ENCODE data around the gene DRC7.
A peak's percentile ranks its signal among the peaks of the same experiment; 100 is the strongest.
"Not testable (repeated sequence)": the region's sequence is repeated elsewhere in the genome, so short reads cannot be mapped to it uniquely, and the experiment has no call there.

The DRC7 gene

DNA sequence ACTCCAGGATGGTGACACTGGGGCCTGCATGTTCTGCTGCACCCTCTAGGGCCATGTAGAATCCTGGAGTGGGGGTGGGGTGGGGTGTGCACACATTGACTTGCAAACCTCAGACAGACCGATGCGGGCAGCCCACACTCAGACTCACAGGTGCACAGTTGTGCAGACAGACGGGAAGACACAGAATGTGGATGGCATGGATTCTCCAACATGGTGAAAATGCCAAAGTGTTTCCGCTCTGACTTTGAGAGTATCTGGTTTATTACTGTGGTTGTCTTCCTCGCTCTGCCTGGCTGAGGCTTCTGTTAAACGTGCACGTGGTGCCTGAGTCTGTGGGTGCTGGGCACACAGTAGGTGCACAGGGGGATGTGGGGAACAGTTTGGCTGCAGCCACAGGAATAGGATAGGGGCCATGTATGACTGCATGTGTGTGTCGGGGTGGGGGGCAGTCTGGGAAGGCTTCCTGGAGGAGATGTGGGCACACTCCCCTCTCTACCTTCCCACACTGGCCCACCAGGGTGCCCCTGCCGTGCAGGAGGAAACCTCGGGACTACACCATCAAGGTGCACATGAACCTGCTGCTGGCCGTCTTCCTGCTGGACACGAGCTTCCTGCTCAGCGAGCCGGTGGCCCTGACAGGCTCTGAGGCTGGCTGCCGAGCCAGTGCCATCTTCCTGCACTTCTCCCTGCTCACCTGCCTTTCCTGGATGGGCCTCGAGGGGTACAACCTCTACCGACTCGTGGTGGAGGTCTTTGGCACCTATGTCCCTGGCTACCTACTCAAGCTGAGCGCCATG, 35.5 kb upstream of the DRC7 start:
- no peak for DNase-seq

DNA sequence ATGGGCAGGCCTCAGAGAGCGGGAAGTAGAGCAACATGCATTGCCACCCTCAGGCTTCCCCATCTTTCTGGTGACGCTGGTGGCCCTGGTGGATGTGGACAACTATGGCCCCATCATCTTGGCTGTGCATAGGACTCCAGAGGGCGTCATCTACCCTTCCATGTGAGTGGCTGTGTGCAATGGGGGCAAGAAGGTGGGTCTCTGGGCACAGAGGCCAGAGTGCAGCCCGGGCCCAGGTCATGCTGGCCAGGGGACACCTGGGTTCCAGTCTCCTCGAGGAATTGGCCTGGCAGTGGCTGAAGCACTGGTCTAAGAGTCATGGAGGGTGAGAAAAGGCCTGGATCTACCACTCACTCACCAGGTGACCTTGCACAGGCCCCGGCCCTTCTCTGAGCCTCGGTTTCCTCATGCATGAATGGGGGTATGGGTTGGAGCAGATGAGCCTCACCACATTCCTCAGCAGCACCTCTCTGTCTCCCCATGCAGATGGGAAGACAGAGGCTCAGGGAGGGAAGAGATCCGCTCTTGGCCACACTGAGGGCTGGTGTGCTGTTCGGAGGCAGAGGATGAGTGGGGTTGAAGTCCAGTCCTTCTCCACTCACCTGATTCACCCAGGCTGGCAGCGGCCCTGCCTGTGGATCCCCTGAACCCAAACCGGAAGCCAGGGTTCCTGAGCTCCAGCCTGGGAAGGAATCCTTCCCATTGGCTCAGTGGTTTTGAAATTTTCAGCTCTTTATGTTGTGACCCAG, 33.7 kb upstream of the DRC7 start:
- no peak for DNase-seq

DNA sequence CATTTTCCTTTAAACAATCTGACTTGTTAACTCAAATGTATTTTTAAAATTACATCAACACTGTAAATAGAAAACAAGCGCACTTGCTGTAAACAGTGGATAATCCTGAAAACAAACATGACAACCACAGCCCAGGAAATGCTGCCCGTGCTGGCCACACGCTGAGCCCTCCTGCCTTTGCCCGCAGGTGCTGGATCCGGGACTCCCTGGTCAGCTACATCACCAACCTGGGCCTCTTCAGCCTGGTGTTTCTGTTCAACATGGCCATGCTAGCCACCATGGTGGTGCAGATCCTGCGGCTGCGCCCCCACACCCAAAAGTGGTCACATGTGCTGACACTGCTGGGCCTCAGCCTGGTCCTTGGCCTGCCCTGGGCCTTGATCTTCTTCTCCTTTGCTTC, 33.1 kb upstream of the DRC7 start:
- no peak for DNase-seq

DNA sequence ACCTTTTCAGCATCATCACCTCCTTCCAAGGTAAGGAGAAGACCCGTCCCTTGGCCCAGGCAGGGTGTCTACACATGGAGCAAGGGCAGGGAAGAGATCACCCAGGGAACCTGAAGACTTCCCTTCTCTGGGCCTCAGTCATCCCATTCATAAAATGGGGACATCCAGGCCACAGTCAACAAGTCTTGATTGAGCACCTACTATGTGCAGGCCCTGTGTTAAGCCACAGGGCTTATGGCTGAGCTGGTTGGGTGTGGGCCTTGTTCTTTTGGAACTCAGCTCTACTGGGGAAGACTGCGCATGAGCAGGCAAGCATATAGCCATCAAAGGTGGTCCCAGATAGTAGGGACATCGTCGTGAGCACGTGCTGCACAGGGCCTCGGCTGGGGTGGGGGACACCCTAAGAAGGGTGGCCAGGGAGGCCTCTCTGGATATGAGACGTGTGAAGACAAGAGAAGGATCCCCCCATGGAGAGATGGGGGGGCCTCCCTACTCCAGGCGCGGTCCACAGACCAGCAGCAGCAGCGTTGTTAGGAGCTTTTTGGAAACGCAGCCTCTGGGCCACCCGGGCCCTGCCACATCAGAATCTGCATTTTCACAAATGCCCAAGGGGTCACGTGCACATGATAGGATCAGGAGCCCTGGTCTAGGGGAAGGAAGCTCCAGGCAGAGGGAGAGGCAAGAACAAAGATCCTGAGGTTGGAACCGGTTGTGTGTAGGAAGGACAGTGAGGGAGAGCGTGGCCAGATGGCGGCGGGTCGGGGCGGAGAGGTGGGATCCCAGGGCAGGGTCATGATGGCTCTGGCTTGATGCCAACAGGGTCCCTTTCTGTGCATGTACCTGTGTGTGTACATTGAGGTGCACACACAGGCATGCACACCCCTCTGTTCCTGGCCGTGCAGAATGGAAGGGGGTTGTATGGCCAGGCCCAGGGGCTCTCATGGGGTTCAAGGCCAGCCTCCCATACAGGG, 32.4 kb upstream of the DRC7 start:
- no peak for DNase-seq

DNA sequence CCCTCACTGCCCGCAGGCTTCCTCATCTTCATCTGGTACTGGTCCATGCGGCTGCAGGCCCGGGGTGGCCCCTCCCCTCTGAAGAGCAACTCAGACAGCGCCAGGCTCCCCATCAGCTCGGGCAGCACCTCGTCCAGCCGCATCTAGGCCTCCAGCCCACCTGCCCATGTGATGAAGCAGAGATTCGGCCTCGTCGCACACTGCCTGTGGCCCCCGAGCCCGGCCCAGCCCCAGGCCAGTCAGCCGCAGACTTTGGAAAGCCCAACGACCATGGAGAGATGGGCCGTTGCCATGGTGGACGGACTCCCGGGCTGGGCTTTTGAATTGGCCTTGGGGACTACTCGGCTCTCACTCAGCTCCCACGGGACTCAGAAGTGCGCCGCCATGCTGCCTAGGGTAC, 31.2 kb upstream of the DRC7 start:
- DNase-seq = peak in 1 of 58 donors; percentile 15

DNA sequence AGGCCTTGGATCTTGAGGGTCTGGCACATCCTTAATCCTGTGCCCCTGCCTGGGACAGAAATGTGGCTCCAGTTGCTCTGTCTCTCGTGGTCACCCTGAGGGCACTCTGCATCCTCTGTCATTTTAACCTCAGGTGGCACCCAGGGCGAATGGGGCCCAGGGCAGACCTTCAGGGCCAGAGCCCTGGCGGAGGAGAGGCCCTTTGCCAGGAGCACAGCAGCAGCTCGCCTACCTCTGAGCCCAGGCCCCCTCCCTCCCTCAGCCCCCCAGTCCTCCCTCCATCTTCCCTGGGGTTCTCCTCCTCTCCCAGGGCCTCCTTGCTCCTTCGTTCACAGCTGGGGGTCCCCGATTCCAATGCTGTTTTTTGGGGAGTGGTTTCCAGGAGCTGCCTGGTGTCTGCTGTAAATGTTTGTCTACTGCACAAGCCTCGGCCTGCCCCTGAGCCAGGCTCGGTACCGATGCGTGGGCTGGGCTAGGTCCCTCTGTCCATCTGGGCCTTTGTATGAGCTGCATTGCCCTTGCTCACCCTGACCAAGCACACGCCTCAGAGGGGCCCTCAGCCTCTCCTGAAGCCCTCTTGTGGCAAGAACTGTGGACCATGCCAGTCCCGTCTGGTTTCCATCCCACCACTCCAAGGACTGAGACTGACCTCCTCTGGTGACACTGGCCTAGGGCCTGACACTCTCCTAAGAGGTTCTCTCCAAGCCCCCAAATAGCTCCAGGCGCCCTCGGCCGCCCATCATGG, 30.5 kb upstream of the DRC7 start:
- DNase-seq = no peak

DNA sequence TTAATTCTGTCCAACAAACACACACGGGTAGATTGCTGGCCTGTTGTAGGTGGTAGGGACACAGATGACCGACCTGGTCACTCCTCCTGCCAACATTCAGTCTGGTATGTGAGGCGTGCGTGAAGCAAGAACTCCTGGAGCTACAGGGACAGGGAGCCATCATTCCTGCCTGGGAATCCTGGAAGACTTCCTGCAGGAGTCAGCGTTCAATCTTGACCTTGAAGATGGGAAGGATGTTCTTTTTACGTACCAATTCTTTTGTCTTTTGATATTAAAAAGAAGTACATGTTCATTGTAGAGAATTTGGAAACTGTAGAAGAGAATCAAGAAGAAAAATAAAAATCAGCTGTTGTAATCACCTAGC, 30.0 kb upstream of the DRC7 start:
- DNase-seq = no peak

DNA sequence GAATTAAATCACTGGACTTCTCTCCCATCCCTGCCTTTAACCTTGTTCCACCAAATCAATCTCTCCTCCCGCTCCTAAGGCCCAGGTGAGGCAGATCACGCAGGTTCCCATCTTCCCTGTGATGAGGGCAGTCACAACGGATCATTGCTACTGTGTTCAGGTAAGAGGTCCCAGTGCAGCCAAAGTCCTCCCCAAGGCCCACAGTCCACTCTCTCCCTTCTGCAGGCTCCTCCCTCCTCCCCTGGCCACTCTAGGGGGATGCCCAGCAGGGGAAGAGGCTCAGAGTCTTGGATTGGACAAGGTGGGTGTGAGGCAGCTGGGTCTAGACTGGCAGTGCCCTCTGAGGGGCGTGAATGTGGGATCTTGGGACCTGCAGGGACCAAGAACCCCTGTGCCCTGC, 29.1 kb upstream of the DRC7 start:
- no peak for DNase-seq

DNA sequence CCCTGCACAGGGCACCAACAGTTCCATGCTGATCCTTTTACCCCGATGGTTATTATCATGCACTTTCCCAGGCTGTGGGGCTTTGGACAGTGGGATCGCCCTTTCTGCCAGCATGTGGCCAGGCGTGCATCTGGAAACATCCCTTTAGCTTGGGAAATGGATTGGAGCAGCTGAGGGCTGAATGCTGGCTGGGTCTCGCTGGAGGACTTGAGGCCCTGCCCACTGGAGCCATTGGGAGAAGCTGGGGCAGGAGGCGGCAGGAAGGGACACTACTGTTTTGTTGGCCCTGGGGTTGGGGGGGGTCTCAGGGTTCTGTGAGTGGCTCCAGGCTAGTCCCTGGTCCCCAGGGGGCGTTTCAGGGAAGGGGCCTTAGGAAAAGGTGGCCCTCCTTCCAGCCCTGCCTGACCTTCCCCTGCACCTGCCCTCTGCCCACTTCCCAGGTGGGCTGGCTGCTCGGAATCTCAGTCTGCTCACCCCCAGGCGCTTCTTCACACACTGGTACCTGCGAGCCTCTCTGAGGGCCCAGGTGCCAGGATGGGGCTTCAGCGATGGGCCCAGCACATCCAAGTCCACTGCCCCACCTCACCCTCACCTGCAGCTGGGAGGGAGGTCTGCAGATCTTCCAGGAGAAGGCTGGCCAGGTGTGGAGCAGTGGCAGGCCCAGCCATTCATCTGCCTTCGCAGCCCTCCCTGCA, 28.1 kb upstream of the DRC7 start:
- DNase-seq = no peak

DNA sequence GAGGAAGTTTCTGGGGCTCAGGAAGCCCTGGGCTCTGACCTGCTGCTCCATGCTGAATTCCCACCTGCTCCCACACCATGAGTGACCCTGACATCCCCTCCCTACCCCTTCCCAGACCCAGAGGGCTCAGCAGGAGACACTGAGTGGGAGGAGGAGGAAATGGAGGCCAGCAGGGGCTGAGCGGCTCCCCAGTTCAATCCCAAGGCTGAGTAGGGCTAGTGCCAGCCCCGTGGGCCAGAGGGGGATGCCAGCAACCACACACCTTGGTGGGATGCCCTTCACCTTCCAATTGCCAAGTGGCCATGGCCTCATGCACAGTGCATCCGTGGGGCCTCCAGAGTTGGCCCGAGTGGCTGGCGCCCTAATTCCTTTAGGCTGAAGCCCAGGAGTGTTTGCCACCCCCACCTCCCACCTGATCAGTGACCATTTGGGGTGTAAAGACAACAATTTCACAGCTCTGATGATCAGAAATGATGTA, 27.5 kb upstream of the DRC7 start:
- no peak for DNase-seq

DNA sequence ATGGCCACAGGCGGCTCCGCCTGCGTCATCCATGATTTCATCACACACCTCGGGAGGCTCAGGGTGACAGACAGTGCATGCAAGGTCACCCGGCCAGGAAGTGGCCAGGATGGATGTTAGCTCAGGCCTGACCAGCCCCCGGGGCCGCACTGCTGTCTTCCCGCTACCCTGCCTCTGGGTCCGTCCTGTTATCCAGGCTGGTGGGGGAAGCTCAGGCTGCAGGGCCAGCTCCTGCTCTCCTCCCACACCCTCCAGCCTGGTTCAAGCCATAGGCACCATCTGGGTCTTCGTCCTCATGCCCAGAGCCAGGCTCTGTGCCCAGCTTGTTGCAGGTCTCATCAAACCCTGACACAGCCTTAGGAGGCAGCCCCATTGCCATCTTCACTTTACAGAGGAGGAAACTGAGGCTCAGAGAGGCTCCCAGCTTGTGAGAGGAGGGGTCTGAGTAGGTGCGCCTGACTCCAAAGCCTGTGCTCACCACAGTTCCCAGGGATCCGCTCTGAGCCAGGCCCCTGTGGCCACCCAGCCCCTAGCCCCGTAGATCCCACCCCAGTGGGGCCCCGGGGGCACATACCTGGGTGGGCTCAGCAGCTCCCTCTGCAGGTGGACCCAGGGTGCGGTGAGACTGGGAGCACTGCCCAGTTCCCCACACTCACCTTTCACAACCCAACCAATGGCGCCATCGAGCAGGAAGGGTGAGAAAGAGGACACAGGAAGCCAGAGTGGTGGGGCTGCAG, 26.9 kb upstream of the DRC7 start:
- no peak for DNase-seq

DNA sequence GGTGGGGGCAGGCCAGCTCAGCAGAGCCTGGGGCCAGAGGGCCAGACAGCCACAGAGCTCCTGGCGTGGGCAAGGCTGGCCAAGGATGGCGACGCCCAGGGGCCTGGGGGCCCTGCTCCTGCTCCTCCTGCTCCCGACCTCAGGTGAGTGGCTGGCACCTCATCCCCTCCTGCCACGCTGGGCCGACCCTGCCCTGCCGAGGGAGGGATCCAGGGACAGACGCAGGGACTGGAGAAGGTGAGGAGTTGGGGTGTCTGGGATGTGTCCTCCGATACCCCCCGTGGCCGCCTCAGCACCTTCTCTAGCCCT, 26.4 kb upstream of the DRC7 start, which contains the start of gene ADGRG3:
TSS of gene ADGRG3 (plus strand) at position 44 of the 309 bp plus-strand sequence. CDS start at position 86, 42 bp downstream.
- DNase-seq = no peak

DNA sequence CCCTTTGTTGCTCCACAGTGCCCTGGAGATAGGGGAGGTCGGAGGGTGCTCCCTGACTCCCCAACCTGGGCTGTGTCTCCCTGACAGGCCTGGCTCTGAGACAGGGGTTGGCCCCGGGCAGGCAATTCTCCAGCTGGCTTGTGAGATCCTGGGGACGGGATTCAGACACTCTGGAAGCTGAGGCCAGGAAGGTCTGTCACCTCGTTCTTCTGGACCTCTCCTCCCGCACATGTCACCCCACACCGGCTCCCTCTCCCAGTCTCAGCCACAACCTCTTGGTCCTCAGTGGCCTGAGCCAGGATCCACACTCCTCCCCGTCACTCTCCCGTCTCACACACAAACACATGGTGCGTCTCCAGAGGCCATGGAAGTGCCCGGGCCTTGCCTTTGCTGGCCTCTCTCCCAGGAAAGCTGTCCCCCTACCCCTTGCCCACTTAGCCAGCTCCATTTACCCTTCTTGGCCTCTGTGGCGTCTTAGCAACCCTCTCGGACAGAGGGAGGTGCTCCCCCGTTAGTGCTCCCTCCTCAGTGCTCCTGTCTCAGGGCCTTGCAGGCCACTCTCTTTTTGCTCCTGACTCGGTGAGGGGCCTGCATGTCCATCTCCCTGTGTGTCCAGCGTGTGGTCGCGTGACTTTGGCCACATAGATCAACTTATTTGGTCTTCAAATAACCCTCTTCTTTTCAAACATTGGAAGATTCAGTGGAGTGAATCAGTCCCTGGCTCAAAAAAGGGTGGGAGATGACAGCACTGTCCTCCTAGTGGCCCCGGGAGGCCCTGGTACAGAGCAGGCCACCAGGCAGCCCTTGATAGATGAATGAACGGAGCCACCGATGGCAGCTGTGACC, 25.8 kb upstream of the DRC7 start:
- no peak for DNase-seq

DNA sequence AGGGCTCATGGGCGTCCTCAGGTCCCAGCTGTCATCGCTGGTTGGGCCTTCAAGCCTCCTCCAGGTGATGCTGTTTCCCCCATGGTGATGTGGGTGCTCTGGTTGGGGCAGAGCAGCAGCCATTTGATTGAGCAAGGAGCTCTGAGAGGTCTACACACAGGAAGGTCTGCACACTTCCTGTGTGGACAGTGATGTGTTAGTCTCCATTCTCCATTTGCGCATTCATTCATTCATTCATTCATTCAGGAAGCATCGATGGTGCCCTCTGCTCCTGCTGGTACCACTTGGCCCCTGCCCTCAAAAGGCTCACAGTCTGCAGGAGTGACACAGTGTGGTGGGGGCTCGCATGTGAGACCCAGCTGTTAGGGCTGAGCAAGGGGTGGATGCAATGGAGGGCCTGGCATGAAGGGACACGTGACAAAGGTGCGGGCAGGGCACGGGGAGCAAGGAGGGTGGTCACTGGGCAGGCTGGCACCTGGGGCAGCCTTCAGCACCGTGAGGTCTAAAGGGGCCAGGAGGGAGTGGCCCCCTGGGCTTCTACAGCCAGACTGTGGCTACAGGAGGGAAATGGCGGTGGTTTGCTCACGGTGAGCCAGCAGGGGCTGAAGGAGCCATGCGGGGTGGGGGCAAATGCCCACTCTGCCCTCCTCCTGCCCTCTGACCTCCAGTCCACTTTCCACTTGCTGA, 25.0 kb upstream of the DRC7 start:
- DNase-seq = no peak

DNA sequence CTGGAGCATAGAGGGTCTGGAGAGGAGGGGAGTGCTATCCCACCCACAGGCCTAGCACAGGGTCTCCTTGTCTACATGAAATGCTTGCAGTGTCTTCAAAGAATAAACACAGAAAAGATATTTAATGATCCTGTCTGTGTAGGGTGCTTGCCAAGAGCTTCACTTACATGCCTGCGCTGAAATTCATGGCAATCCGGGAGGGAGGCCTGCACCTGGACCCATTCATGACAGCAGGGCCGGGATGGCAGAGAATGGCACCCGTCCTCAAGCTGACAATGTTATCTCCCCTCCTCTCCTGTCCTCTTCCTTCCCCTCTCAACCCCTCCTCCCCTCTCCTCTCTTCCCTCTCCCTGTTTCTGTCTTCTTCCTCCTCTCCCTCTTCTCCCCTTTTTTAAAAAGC, 24.4 kb upstream of the DRC7 start:
- no peak for DNase-seq

DNA sequence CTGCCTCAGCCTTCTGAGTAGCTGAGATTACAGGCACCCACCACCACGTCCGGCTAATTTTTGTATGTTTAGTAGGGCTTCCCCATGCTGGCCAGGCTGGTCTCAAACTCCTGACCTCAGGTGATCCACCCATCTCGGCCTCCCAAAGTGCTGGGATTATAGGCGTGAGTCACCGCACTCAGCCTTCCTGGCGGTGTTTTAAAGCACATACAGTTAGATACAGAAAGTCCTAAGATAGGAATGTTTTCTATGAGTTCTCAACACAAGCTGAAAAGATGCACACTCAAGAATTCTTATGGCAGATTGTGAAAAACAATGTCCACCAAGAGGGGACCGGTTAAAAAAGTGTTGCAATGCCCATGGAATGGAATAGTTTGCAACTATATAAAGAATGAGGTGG, 23.2 kb upstream of the DRC7 start:
- DNase-seq = not testable (repeated sequence)

DNA sequence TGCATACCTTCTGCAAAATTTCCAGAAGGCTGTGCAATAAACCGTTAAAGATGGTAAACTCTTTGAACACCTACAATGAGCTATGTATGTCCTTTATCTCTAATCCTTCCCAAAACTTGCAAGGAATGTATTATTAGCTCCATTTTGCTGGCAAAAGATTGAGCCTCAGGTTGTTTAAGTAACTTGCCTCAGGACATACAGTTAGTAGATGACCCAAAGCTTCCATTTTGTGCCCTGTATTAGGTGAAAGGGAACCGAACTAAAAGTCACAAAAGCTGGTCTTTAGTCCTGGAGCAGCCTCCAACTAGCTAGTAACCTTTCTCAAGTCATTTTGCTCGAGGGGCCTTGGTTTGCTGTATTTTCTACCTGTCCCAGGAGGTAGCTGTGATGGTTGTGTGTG, 22.2 kb upstream of the DRC7 start:
- DNase-seq = no peak

DNA sequence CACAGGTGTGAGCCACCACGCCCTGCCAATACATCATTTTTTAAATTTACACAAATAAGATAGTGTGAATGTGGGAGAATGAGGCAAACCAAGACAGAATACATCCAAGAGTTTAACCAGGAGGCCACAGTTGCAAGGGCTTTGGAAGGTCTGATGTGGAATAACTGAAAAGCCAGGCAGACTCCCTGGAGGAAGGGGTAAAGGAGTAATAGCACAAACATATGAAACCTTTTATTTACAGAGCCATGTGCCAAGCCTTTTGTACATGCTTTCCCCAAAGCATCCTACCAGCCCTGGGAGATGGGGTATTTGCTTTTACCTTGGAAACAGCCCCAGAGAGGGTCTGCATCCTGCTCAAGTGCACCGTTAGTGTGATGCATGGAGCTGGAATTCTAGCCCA, 21.8 kb upstream of the DRC7 start:
- DNase-seq = no peak
